Measurements from ENCODE around the gene ZNRF3.

DNA sequence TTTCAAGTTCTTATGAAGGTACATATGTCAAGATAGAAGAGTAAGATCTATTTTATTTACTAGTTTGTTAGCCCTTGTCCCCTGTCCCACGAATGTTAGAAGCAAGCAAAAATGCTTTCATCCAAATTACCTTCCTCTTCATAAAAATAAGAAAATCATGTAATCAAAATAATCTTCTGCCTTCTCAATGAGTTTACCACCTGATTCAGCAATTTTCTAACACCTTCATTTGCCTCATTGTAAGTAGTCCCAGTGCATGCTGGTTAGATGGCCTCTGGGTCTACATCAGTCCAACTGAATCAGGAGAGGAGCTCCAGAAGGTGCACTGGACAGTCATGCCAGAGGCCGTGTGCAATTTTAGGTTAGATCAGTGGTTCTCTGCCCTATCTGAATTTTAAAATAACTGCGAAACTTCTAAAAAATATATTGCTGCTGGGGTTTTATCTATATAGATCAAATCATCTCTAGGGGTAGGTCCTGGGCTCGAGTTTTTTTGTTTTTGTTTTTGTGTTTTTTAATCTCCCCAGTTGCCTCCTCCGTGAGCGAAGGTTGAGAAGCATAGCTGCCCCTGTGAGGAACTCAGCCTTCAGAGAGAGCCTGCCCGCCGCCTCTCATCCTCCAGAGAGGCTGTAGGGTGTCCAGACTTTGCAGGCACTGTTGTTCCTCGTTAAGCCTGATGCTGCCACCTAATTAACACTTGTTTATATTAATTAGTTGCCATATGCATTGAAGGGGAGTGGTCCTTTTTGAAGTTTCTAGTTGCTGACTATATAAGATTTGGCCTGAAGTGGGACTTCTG lies 146.0 kb downstream of the ZNRF3 start:
- TF ChIP-seq, protein P1, sequence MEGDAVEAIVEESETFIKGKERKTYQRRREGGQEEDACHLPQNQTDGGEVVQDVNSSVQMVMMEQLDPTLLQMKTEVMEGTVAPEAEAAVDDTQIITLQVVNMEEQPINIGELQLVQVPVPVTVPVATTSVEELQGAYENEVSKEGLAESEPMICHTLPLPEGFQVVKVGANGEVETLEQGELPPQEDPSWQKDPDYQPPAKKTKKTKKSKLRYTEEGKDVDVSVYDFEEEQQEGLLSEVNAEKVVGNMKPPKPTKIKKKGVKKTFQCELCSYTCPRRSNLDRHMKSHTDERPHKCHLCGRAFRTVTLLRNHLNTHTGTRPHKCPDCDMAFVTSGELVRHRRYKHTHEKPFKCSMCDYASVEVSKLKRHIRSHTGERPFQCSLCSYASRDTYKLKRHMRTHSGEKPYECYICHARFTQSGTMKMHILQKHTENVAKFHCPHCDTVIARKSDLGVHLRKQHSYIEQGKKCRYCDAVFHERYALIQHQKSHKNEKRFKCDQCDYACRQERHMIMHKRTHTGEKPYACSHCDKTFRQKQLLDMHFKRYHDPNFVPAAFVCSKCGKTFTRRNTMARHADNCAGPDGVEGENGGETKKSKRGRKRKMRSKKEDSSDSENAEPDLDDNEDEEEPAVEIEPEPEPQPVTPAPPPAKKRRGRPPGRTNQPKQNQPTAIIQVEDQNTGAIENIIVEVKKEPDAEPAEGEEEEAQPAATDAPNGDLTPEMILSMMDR (IDR thresholded peaks at IDR 0.05), result no peak
- no peak for TF ChIP-seq POLR2A (IDR thresholded peaks at IDR 0.05)
